Endodermal cell (in vitro differentiated cells): ENCODE data around the gene ITM2C. TPM values are rescaled to one million over a fixed set of nuclear protein-coding genes. Genes with fewer than 3 reads are reported as not detected.

ENCODE experiments used
- DNase-seq: peaks from one replicate; pipeline ENCODE4 v3.0.0-alpha.2; 2017
- H3K27ac ChIP-seq: 2 replicates; pipeline ENCODE4 v1.5.1; 2013; ENCODE audit warnings: mild to moderate bottlenecking, low read depth, low read length, moderate library complexity
- H3K27me3 ChIP-seq: 2 replicates; pipeline ENCODE4 v1.6.1; 2013; ENCODE audit warnings: mild to moderate bottlenecking, low read length, moderate library complexity; ENCODE audit not compliant: insufficient read depth, control insufficient read depth, poor library complexity, severe bottlenecking
- H3K36me3 ChIP-seq: 2 replicates; pipeline ENCODE4 v1.7.0; 2013; ENCODE audit warnings: mild to moderate bottlenecking, low read length, moderate library complexity; ENCODE audit not compliant: control insufficient read depth, insufficient read depth
- H3K4me1 ChIP-seq: one replicate; pipeline ENCODE4 v1.7.0; 2013; ENCODE audit warnings: low read length; ENCODE audit not compliant: control insufficient read depth, insufficient read depth
- H3K4me3 ChIP-seq: 2 replicates; pipeline ENCODE4 v1.5.1; 2013; ENCODE audit warnings: mild to moderate bottlenecking, low read length, moderate library complexity
- H3K9ac ChIP-seq: 2 replicates; pipeline ENCODE4 v1.6.1; 2013; ENCODE audit warnings: mild to moderate bottlenecking, low read length, moderate library complexity; ENCODE audit not compliant: poor library complexity, severe bottlenecking; ENCODE audit errors: extremely low read depth
- H3K9me3 ChIP-seq: 2 replicates; pipeline ENCODE4 v1.6.1; 2013; ENCODE audit warnings: mild to moderate bottlenecking, low read length, moderate library complexity; ENCODE audit not compliant: control insufficient read depth
- H3K27ac Mint-ChIP-seq: 2 replicates; pipeline ENCODE4 v1.8.0; 2020; ENCODE audit warnings: mixed read lengths
- H3K27me3 Mint-ChIP-seq: 2 replicates; pipeline ENCODE4 v1.8.0; 2021; ENCODE audit warnings: mild to moderate bottlenecking, mixed read lengths; ENCODE audit not compliant: insufficient read depth
- H3K36me3 Mint-ChIP-seq: 2 replicates; pipeline ENCODE4 v1.8.0; 2020; ENCODE audit warnings: low read depth, mixed read lengths
- H3K4me1 Mint-ChIP-seq: 2 replicates; pipeline ENCODE4 v1.8.0; 2020; ENCODE audit warnings: mixed read lengths
- H3K4me3 Mint-ChIP-seq: 2 replicates; pipeline ENCODE4 v1.8.0; 2020; ENCODE audit warnings: mild to moderate bottlenecking, moderate library complexity, mixed read lengths
- H3K9me3 Mint-ChIP-seq: 2 replicates; pipeline ENCODE4 v1.8.0; 2020; ENCODE audit warnings: mild to moderate bottlenecking, mixed read lengths
- CTCF ChIP-seq: fragments of 200-600 bp; sonication (generic); conservative IDR thresholded peaks from 2 replicates; pipeline ENCODE4 v1.5.0; 2021; ENCODE audit warnings: antibody characterized with exemption, mild to moderate bottlenecking
- WGBS, 2 experiments: methylation state at CpG; one replicate each; pipeline versions ENCODE4 v1.1.5 to v1.1.7; 2013; ENCODE audit warnings: missing lambda C conversion rate in 2 of 2, mixed read lengths in 1 of 2; ENCODE audit not compliant: insufficient coverage in 1 of 2, insufficient read length in 1 of 2; 5-methylcytosine and 5-hydroxymethylcytosine counted together
- total RNA-seq, 2 donors: library from RNA; stranded (reverse); fragmentation: NEBNext Ultra II Directional in 1 of 2; extraction: Animal tissue kit (Norgen Biotek cat#: 25700) in 1 of 2; gene quantifications; 2 replicates in 1 of 2; 3 replicates in 1 of 2; pipeline ENCODE4 v1.2.1, GENCODE V29; 2021

Gene ITM2C
- total RNA-seq, 2 donors from 2014 or later, result 208 to 269 TPM

- Mint-ChIP-seq H3K4me1 (peaks cover 10% of the 10 kb centered on the region), H3K4me3 (no peak overlapping the region), H3K27me3 (peaks cover 6% of the 10 kb centered on the region), H3K9me3 (no peaks in the 10 kb centered on the region), H3K36me3 (no peaks in the 10 kb centered on the region), H3K27ac (no peak overlapping the region)
- Histone ChIP-seq H3K9me3 (no peaks in the 10 kb centered on the region), H3K4me3 (no peak overlapping the region), H3K4me1 (peaks cover 4% of the 10 kb centered on the region), H3K27me3 (no peaks in the 10 kb centered on the region), H3K9ac (no peak overlapping the region), H3K27ac (no peak overlapping the region), H3K36me3 (no peaks in the 10 kb centered on the region)
- TF ChIP-seq CTCF, result no peak
- no peak for DNase-seq
- WGBS, 2 experiments, result 73 to 83% methylated on average over 11 to 15 of the region's 15 CpGs
Measured at GRCh38 chr2:230904856-230905447, 40.2 kb downstream of the ITM2C start.

GRCh38 chr2:230905448-230906421 lies 41.0 kb downstream of the ITM2C start:
- H3K36me3 Mint-ChIP-seq, result no peaks in the 10 kb centered on the region
- H3K27me3 Mint-ChIP-seq, result peaks cover 3% of the 10 kb centered on the region

More at GRCh38 chr2:230905448-230906421, 41.0 kb downstream of the ITM2C start:
- Mint-ChIP-seq H3K4me3 (no peak overlapping the region), H3K27ac (no peak overlapping the region), H3K9me3 (no peaks in the 10 kb centered on the region), H3K4me1 (peaks cover 10% of the 10 kb centered on the region)
- H3K9me3 ChIP-seq, result no peaks in the 10 kb centered on the region
- H3K4me3 ChIP-seq, result no peak overlapping the region
- no peaks in the 10 kb centered on the region for H3K27me3 ChIP-seq
- no peak for TF ChIP-seq CTCF
- 60 to 65% methylated on average over 15 to 18 of the region's 18 CpGs for WGBS, 2 experiments
- H3K9ac ChIP-seq, result no peak overlapping the region
- DNase-seq, result peak; percentile 61
- no peak overlapping the region for H3K27ac ChIP-seq
- H3K4me1 ChIP-seq, result peaks cover 4% of the 10 kb centered on the region
- no peaks in the 10 kb centered on the region for H3K36me3 ChIP-seq
